HepG2 (cell line): Measurements from ENCODE around the gene STAP2. TPM values are rescaled to one million over a fixed set of nuclear protein-coding genes. Genes with fewer than 3 reads are reported as not detected.

Source experiments
- ATAC-seq: fragments of 200-7000 bp; cut with Tn5 transposase; 3 replicates; pipeline ENCODE4 v1.9.1; 2020; ENCODE audit warnings: mild to moderate bottlenecking, moderate library complexity
- BruUV-seq: library from RNA; stranded (reverse); fragments of 400-500 nt; replicated peaks from 2 replicates; lab custom pipeline; 2021; lab: Mats Ljungman, UMichigan
- CTCF ChIA-PET: fragments of 300-600 bp; formaldehyde crosslinking; extraction: SDS; loops from one replicate; lab custom pipeline; 2021; ENCODE audit warnings: low total read pairs, inconsistent platforms, low intra/inter-chr PET ratio; lab: Yijun Ruan, JAX
- POLR2A ChIA-PET: fragments of 350-600 bp; sonication (Branson Sonifier 250); formaldehyde crosslinking; loops from one replicate; lab custom pipeline; 2020; ENCODE audit warnings: antibody characterized with exemption, inconsistent platforms; lab: Yijun Ruan, JAX
- DNase-seq: peaks from one replicate; pipeline ENCODE4 v3.0.0-alpha.2; 2015; ENCODE audit warnings: low spot score
- FAIRE-seq: peaks from 3 replicates; lab custom pipeline; 2011; peaks lifted over from hg19 to GRCh38; lab: Jason Lieb, UNC
- H2AFZ ChIP-seq: one replicate; pipeline ENCODE4 v1.6.1; 2011; ENCODE audit warnings: low read length, inconsistent platforms
- H3K27ac ChIP-seq: fragments of 300-600 bp; 3 replicates; pipeline ENCODE4 v1.8.0; 2011; ENCODE audit warnings: mixed run types, mild to moderate bottlenecking, mixed read lengths, low read length, inconsistent platforms; ENCODE audit not compliant: insufficient read depth; ENCODE audit errors: extremely low read length
- H3K27me3 ChIP-seq, 2 experiments: fragments of 200-600 bp in 1 of 2; 2 replicates in 1 of 2; 3 replicates in 1 of 2; pipeline versions ENCODE4 v1.6.0 to v1.8.0; 2011; ENCODE audit warnings: low read length in 2 of 2, mild to moderate bottlenecking in 2 of 2, moderate library complexity in 2 of 2, inconsistent platforms in 1 of 2; ENCODE audit not compliant: insufficient read depth in 2 of 2, control insufficient read depth in 1 of 2
- H3K36me3 ChIP-seq, 2 experiments: fragments of 200-600 bp in 1 of 2; replicated peaks in 1 of 2; 2 replicates in 1 of 2; 3 replicates in 1 of 2; pipeline versions ENCODE4 v1.5.1 to v1.8.0; 2011; ENCODE audit warnings: low read length in 2 of 2, inconsistent platforms in 1 of 2; ENCODE audit not compliant: insufficient read depth in 2 of 2, control insufficient read depth in 1 of 2
- H3K4me1 ChIP-seq: 2 replicates; pipeline ENCODE4 v1.5.1; 2012; ENCODE audit warnings: low read length, inconsistent platforms; ENCODE audit not compliant: insufficient read depth
- H3K4me2 ChIP-seq: 2 replicates; pipeline ENCODE4 v1.6.0; 2011; ENCODE audit warnings: low read depth, low read length, inconsistent platforms
- H3K4me3 ChIP-seq, 3 experiments: fragments of 200-600 bp in 1 of 3; sonication (generic), shearing (Covaris generic) in 1 of 3; replicated peaks in 1 of 3; 2 replicates each; pipeline ENCODE4 v1.5.1; 2011 to 2016; ENCODE audit warnings: low read length in 3 of 3, inconsistent platforms in 2 of 3, low read depth in 2 of 3, mild to moderate bottlenecking in 2 of 3, control low read depth in 1 of 3, mixed read lengths in 1 of 3; ENCODE audit not compliant: insufficient read depth in 1 of 3
- H3K79me2 ChIP-seq: one replicate; pipeline ENCODE4 v1.6.1; 2011; ENCODE audit warnings: low read length, inconsistent platforms; ENCODE audit not compliant: insufficient read depth
- H3K9ac ChIP-seq: 2 replicates; pipeline ENCODE4 v1.6.0; 2011; ENCODE audit warnings: mild to moderate bottlenecking, low read depth, low read length, inconsistent platforms; ENCODE audit not compliant: insufficient read depth
- H3K9me3 ChIP-seq: 2 replicates; pipeline ENCODE4 v1.5.1; 2012; ENCODE audit warnings: mild to moderate bottlenecking, low read length
- H4K20me1 ChIP-seq: 2 replicates; pipeline ENCODE4 v1.6.0; 2011; ENCODE audit warnings: inconsistent platforms, mild to moderate bottlenecking, low read length, moderate library complexity; ENCODE audit not compliant: insufficient read depth
- HNRNPL ChIP-seq: fragments of 200-400 bp; formaldehyde crosslinking; IDR thresholded peaks from 2 replicates; pipeline ENCODE4 v1.6.1; 2017; ENCODE audit warnings: mild to moderate bottlenecking, low read depth, low read length
- MBNL3 ChIP-seq: fragments of 250-450 bp; sonication (Bioruptor Pico); conservative IDR thresholded peaks from 2 replicates; pipeline ENCODE4 v1.8.0; 2022; ENCODE audit warnings: mild to moderate bottlenecking, inconsistent platforms
- NBN ChIP-seq: fragments of 450-650 bp; conservative IDR thresholded peaks from 2 replicates; pipeline ENCODE4 v1.6.1; 2017
- SIN3A ChIP-seq: IDR thresholded peaks from 2 replicates; pipeline ENCODE4 v1.6.1; 2011; ENCODE audit warnings: low read depth, mild to moderate bottlenecking, control low read depth, low read length, borderline replicate concordance
- WGBS: methylation state at CpG from one replicate; pipeline ENCODE4 v1.1.6; 2017; ENCODE audit warnings: low lambda C conversion rate; 5-methylcytosine and 5-hydroxymethylcytosine counted together
- in situ Hi-C: cut with HindIII; loops from 2 replicates; pipeline ENCODE4 v1.10.0; 2017; ENCODE audit warnings: low pct_unique_long_range_greater_than_20kb; ENCODE audit not compliant: extremely low pct_ligation_motif_present
- intact Hi-C: fragments of 100-400 bp; cut with micrococcal nuclease; formaldehyde crosslinking; loops from one replicate; pipeline ENCODE4 v1.10.0; 2022; ENCODE audit not compliant: unreplicated experiment
- polyA plus RNA-seq, 8 experiments: library from polyadenylated mRNA; depleted of rRNA in 3 of 8; stranded (reverse) in 7 of 8; unstranded in 1 of 8; fragments of >200 nt; fragmentation: Illumina TruSeq in 4 of 8; extraction: Trizol in 4 of 8; gene quantifications; 2 replicates each; pipeline versions ENCODE4 v1.2.1 to v1.2.3, GENCODE V29; 2011 to 2016; ENCODE audit warnings: low read depth in 4 of 8, missing spikeins in 1 of 8, mixed read lengths in 1 of 8; ENCODE audit not compliant: insufficient read depth in 1 of 8
- total RNA-seq, 5 experiments: library from RNA; depleted of rRNA; stranded (reverse); fragments of >200 nt; fragmentation: Illumina TruSeq; extraction: Trizol; gene quantifications; 2 replicates each; pipeline ENCODE4 v1.2.3, GENCODE V29; 2016; ENCODE audit warnings: low read depth in 1 of 5

Gene STAP2
- total and polyA plus RNA-seq, 2 of the 13 experiments (the other 11 are each of a cell fraction or from before 2014, with no cell fraction given): 39.0 to 43.7 TPM

GRCh38 chr19:4376991-4377781, 38.6 kb upstream of the STAP2 start (continued):
- TF ChIP-seq MBNL3 (CRISPR knock-in tag) (no peak), HNRNPL (0 out of 2 replicates have a peak, but pooled peaks have one; percentile 48)

GRCh38 chr19:4376671-4376990, 38.0 kb upstream of the STAP2 start:
- no peak for DNase-seq
- intact Hi-C loops (no loop called here), in situ Hi-C loops (no loop called here)
- no peak overlapping the region for H3K4me3 ChIP-seq
- H3K27ac ChIP-seq: peak overlapping the region; percentile 84
- H3K27me3 ChIP-seq: no peaks in the 10 kb centered on the region
- H3K9ac ChIP-seq: no peak overlapping the region
- H3K79me2 ChIP-seq: peaks cover 71% of the 10 kb centered on the region
- TF ChIP-seq NBN (no peak), SIN3A (no peak)
- POLR2A ChIA-PET: interaction anchor here (1.2 to 4.8 kb wide), 3 partner anchors 15 to 34 kb away, joined by 3 to 64 read pairs (median 30); partner anchors contain the start of gene MPND
- H3K4me2 ChIP-seq: no peak overlapping the region
- WGBS: 94% methylated on average over 10 of the region's 10 CpGs
- CTCF ChIA-PET: interaction anchor here (3.1 kb wide), 1 partner anchor 24 kb away, joined by 27 read pairs; the partner anchor contains the start of genes CHAF1A and SH3GL1
- FAIRE-seq: no peak
- ATAC-seq: no peak
- BruUV-seq: no TSS peak
- no peaks in the 10 kb centered on the region for H3K9me3 ChIP-seq
- peaks cover 2 to 24% of the 10 kb centered on the region in 2 experiments; a peak in 4 of 5 replicates for H3K36me3 ChIP-seq
- H2AFZ ChIP-seq: no peak overlapping the region
- H4K20me1 ChIP-seq: peaks cover 6% of the 10 kb centered on the region; the same call in 1 of the 2 replicates
- peaks cover 42% of the 10 kb centered on the region for H3K4me1 ChIP-seq
